ENCODE measurements around the gene TP53BP2.

Gene TP53BP2

GRCh38 chr1:223756806-223757700 is 88.7 kb downstream of the TP53BP2 start:
- DNase-seq (ENCODE audit: extremely low spot score), result no peak
- ChIA-PET CTCF (interaction anchor here (0.9 to 1.7 kb wide), 4 partner anchors 11 to 58 kb away, joined by 3 to 6 read pairs (median 4); no protein-coding TSS in a partner anchor), POLR2A (no interaction called here)
- no peak for TF ChIP-seq CTCF (IDR thresholded peaks at IDR 0.05; ENCODE audit: control extremely low read depth, extremely low read depth, low read depth, missing control alignments)

GRCh38 chr1:223755992-223756775 is 89.6 kb downstream of the TP53BP2 start:
- no peak for DNase-seq (ENCODE audit: extremely low spot score)
- ChIA-PET POLR2A (no interaction called here), CTCF (interaction anchor here (0.9 to 1.7 kb wide), 4 partner anchors 10 to 58 kb away, joined by 3 to 6 read pairs (median 4); no protein-coding TSS in a partner anchor)
- TF ChIP-seq CTCF (IDR thresholded peaks at IDR 0.05; ENCODE audit: control extremely low read depth, extremely low read depth, low read depth, missing control alignments), result no peak

GRCh38 chr1:223755432-223755792 is 90.3 kb downstream of the TP53BP2 start:
- POLR2A ChIA-PET, result no interaction called here
- CTCF ChIA-PET, result interaction anchor here (1.4 kb wide), 1 partner anchor 15 kb away, joined by 3 read pairs; no protein-coding TSS in a partner anchor

GRCh38 chr1:223754681-223755431 is 90.9 kb downstream of the TP53BP2 start:
- no peak for TF ChIP-seq CTCF (IDR thresholded peaks at IDR 0.05; ENCODE audit: control extremely low read depth, extremely low read depth, low read depth, missing control alignments)
- DNase-seq (ENCODE audit: extremely low spot score), result no peak
- ChIA-PET POLR2A (no interaction called here), CTCF (no interaction called here)

More at GRCh38 chr1:223755432-223755792, 90.3 kb downstream of the TP53BP2 start:
- TF ChIP-seq CTCF (IDR thresholded peaks at IDR 0.05; ENCODE audit: control extremely low read depth, extremely low read depth, low read depth, missing control alignments), result no peak
- DNase-seq (ENCODE audit: extremely low spot score), result no peak

GRCh38 chr1:223752721-223753515 is 92.8 kb downstream of the TP53BP2 start:
- no peak for TF ChIP-seq CTCF (IDR thresholded peaks at IDR 0.05; ENCODE audit: control extremely low read depth, extremely low read depth, low read depth, missing control alignments)
- DNase-seq (ENCODE audit: extremely low spot score), result no peak
- CTCF ChIA-PET, result interaction anchor here (0.9 to 5.8 kb wide), 6 partner anchors 8 to 196 kb away, joined by 3 to 68 read pairs (median 6); no protein-coding TSS in a partner anchor
- POLR2A ChIA-PET, result no interaction called here

Data from GM10248 (cell line).